Mesenteric fat pad (tissue), 1 donor: ENCODE data around the gene KIF25. TPM values are rescaled to one million over a fixed set of nuclear protein-coding genes. Genes with fewer than 3 reads are reported as not detected.
"Not testable (repeated sequence)": the region's sequence is repeated elsewhere in the genome, so short reads cannot be mapped to it uniquely, and the experiment has no call there.

Source experiments
- DNase-seq: peaks from one replicate; pipeline ENCODE4 v3.0.0-alpha.2; 2020; ENCODE audit warnings: low spot score
- total RNA-seq: library from RNA; stranded (reverse); fragmentation: NEBNext Ultra II Directional; extraction: Animal tissue kit (Norgen Biotek cat#: 25700); gene quantifications from one replicate; pipeline ENCODE4 v1.2.1, GENCODE V29; 2021
- donor health status: DM: yes; HTN: yes; CAD: no.

Gene KIF25
- total RNA-seq, 1 donor from 2014 or later = 0.93 TPM

DNA sequence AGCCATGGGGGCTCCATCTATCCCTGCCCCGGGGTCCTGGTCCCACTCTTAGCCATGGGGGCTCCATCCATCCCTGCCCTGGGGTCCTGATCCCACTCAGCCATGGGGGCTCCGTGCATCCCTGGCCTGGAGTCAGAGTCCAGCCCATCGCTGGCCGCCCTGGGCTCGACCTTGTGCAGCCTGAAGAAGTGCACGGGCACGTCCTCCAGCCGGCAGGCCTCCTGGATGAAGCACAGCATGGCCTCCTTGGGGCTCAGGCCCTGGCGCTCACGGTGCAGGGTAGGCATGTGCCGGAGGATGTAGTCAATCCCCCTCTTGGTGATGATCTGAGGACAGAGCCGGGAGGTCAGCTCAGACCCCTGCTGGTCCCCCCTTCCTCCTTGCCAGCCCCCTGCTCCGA lies 66.0 kb downstream of the KIF25 start:
- no peak for DNase-seq

DNA sequence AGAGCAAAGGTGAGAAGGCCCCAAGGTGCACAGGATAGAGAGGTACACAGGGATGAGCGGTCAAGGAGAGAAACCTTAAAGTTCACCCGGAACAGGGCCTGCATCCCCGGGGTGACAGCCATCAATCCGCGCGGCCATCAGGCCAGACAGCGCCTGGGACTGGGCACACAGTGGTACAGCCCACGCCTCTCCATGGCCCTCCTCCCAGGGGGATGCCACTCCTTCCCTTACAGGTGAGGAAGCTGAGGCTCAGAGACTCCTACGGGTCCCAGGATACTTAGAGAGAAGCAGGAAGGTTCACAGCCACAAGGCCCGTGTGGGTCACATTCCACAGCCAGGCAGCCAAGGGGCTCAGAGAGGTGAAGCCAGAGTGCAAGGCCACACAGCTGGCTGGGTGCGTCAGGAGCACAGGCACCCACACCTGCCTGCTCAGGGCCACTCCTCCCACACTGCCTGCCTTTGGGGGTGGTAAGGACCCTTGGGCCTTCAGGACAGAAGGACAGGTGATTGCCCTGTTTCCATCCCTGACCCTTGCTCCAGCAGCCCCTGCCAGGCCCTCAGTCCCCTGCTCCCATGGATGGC lies 66.8 kb downstream of the KIF25 start:
- no peak for DNase-seq

DNA sequence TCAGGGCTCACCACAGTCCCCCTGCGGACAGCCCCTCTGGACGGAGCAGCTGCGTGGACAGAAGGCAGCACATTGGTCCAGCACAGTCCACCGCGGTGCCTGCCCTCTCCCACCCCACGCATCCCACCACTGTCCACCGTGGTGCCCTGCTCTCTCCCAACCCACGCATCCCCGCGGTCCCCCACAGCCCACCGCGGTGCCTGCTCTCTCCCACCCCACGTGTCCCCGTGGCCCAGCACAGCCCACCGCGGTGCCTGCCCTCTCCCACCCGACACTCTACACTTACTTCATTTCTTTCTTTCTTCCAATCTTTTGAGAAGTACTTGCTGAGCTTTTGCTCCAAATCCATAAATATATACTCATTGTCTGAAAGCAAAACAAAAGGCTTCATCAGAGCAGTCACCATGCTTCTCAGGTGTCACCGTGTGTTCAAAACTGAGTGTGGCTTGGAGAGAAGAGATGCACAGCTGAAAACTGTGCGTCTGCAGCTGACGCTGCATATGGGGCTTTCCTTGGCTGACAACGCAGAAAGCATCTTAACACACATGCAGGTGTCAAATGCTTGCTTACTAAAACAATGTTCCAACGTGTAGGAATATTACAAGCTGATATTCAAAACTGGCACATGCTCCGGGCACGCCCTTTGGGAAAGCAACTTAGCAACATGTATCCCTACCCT lies 69.7 kb downstream of the KIF25 start:
- no peak for DNase-seq

DNA sequence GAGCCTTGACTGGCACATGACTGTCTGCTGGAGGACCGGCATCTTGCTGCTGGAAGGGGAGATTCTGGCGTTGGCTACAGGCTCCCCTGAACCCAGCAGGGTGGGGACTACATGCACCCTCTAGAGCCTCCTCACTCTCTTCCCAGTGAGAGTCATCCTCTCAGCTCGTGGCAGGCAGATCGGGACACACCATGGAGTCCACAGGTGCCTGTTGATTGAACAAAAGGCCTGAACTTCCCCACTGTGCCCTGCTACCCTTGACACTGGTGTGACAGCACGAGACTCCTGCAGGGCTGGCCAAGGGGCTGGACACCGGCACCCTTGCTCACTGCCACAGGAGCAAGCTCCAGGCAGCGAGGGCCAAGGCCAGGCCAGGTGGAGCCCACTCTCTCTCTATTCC lies 73.3 kb downstream of the KIF25 start:
- DNase-seq = no peak

DNA sequence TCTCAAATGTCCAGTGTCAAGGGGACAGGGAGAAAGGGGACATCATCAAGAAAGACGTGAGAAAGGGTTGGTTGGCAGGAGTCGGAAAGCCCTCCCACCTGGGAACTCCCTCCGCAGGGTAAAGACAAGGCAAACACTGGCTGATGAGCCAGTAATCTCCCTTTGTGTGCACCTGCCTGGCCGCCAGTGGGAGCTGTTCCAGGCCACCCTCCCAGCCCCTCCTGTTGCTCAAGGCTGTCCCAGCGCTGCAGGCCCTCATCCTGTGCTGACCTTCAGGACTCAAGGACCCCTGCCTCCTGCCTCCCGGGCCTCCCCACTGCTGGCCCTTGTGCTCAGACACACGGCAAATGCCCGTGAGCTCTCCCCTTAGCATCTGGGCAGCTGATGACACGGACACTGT lies 74.1 kb downstream of the KIF25 start:
- DNase-seq = no peak

DNA sequence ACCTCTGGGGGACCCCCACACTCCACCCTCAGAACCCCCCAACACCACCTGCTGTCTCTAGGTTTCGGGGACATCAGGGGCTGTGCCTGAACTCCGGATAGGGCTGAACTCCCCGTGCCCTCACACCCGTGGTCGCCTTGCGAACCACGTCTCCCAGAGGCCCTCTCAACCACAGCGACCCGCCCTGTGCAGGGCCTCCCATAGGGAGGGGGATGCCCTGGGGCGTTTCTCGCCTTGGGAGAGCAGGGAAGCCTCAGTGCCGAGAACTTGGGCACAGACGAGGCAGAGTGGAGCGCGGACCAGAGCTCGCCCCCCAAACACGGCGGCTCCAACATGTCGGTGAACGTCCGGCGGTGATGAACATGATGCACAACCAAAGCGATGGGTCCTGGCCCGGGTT lies 74.8 kb downstream of the KIF25 start:
- no peak for DNase-seq

DNA sequence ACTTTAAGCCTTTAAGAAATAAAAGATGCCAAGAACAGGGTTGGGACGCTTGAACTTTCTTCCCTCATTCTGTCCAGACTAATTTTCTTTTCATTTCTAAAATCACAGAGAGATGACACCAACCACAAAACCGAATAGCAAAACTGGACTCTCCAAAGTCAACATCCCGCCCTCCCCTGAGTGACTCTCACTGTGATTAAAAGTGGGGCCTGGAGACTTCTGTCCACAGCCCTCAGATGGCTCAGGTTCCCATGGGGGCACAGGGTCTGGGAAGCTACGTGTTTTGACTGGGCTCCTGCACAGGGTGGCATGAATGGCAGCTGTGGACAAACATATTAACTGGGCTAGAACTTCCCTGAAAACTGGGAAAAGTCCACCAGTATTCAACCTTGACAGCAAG lies 75.3 kb downstream of the KIF25 start:
- no peak for DNase-seq

DNA sequence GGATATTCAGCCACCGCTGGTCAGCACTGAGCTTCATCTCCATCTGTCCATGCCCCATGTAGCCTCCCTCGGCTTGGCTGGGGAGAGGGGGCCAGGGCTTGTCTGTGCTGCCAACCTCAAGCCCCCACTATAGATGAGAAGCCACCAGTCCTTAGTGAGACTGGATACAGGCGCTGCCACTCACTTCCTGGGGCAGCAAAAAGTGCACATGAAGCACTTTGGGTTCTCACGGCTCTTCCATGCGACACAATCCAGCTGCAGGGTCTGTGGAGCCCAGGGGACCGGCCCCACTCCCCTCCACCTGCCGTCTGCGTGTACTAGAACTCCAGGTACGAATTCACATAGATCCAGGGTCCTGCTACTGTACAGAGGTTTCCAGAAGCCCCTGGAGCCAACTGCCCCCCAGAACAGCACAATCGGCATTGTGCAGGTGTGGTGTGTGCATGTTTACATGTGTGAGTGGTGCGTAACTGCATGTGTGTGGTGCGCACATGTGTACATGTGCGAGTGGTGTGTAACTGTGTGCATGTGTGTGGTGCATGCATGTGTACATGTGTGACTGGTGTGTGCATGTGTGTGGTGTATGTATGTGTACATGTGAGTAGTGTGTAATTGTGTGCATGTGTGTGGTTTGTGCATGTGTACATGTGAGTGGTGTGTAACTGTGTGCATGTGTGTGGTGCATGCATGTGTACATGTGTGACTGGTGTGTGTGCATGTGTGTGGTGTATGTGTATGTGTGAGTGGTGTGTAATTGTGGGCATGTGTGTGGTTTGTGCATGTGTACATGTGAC lies 76.7 kb downstream of the KIF25 start:
- no peak for DNase-seq

DNA sequence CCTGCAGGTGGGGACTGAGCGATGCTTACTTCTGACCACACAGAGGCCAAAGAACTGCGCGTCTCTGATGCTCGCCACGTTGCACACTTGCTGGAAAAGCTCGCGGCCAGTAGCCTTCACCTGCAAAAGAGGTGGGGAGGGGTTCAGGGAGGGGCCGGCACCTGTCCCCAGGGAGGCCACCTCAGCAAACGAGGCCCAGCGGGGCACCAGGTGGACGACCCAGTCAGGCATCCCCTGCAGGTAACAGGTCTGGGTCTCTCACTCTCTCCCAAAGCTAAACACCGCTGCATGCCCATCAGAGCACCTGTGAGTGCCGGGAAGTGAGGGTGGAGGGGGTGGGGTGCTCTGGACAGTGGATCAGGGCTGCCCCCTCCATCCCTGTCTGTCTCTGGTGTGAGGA lies 77.7 kb downstream of the KIF25 start:
- no peak for DNase-seq

DNA sequence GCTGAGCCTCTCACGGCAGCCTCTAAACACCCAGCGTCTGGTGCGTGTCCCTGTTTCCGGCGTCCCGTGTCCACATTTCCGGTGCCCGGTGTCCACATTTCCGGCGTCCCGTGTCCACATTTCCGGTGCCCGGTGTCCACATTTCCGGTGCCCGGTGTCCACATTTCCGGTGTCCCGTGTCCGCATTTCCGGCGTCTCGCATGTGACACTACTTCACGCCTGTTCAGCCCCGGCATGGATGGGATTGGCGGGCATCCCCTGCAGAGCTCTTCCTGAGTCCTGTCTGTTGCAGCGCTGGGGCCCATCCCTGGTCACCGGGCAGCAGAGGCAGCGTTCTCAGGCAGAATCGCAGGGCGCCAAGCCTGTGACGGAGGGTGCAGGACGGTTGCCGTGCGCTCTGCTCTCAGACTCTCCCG lies 78.3 kb downstream of the KIF25 start:
- DNase-seq = no peak

DNA sequence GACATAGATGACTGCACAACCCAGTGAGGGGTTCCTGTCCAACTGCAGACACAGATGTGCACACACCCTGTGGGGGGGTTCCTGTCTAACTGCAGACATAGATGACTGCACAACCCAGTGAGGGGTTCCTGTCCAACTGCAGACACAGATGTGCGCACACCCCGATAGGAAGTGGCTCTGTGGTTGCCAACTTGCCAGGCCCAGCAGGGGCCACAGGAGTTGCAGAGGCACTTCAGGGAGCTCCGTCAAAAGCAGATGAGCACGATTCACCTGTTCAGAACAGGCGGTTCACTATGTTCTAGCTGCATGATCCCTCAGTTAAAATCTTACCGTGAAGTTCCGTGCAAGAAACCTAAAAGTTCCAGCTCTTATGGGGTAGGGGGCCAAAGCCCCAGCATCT lies 79.9 kb downstream of the KIF25 start:
- DNase-seq = not testable (repeated sequence)

DNA sequence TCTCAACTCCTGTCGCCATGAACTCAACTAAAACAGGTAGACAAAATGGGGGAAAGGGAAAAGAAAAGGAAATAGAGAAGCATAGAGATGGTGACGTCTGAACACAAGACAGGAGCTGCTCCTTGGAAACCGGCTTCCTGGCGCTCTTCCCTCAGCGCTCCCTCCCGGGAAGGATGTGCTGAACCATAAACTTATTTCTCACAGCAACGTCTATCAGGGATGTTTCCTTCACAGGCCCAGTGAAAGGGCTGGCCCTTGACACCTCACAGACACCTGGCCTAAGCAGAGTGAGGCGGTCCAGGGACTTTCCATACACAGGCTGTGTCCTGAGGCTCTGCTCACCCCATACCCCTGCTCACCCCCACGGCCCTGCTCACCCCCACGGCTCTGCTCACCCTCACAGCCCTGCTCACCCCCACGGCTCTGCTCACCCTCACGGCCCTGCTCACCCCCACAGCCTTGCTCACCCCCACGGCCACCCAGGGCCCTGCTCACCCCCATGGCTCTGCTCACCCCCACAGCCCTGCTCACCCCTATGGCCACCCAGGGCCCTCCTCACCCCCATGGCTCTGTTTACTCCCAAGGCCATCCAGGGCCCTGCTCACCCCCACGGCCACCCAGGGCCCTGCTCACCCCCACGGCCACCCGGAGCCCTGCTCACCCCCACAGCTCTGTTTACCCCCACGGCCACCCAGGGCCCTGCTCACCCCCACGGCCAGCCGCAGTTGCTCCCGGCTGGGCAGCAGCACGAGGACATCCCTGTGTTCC lies 80.9 kb downstream of the KIF25 start:
- no peak for DNase-seq

DNA sequence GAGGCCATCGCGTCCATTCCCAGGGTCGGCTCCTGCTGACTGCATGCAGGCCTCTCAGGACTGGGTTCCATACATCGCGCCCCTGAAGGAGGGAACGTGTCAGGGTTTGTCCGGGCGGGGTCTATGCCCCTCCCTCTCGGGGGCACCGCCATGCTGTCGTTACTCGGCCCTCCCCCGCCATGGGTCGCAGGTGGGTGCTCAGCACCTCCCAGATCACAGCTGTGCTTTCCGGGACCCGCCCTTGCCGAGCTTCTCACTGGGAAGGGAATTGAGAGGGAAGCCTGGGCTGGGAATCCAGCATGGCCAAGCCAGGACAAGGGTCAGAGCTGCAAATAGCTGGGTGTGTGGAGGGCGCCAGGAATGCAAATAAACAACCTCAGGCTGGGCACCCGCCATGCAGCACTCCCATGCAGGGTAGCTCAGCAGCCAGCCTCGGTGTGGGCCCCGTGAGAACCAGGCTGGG lies 81.5 kb downstream of the KIF25 start, which contains the start of gene FRMD1:
FRMD1 (minus strand) TSS at position 270 of the 463 bp plus-strand sequence; CDS start at position 152, 118 bp downstream.
- no peak for DNase-seq

DNA sequence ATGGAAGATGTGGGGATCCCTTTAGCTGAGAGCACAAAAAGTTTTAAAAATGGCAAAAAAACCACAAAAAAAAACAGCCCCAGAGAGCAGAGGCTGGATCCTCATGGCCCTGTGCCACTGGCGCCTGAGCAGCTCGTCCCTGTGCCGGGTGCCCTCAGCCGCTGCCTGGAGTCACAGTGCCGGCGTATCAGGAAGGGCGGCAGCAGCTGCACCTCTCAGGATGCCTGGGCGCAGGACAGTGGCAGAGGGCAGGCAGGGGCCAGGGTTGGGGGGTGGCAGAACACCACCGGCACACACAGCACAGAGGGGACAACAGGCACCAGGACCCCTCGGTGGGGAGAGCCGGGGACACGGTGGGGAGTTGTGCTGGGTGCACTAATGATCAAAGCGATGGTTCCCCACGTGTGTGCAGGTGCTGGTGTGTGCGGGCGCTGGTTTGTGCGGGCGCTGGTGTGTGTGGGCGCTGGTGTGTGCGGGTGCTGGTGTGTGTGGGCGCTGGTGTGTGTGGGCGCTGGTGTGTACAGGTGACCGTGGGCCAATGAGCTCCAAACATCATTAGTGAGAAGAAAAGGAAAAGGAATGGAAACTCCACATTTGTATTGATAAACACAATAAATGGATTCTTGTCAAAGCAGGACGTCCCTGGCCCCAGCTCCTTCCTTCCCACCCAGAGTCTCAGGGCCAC lies 83.1 kb downstream of the KIF25 start:
- DNase-seq = no peak

DNA sequence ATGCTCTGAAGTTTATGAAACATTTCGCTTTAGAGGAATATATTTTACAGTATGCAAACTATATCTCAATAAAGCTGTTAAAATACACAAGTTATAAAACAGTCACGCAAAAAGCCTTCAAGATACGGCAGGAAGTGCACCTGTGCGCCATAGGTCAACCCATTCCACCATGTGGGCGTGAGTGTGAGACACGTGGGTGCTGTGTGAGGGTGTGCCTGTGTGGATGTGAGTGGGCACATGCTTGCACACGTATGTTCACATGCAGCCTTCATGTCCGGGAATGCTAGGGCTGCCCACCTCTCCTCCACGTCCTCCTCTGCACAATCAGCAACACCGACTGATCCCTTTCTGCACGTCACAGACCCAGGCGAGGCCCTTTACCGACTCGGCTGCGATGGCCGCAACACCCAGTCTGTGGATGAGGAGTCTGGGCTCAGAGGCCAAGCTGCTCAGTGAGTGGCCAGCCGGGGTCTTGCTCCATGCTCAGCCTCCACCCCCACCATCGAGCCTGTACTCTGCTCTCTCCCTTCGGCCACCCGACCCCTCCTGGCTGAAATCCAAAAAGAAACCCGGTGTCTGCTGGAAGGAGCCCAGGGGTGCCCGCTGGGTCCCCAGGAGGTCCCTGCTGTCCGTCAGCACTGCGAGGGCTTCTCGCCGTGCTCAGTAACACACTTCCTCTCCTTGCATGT lies 84.5 kb downstream of the KIF25 start:
- DNase-seq = no peak

DNA sequence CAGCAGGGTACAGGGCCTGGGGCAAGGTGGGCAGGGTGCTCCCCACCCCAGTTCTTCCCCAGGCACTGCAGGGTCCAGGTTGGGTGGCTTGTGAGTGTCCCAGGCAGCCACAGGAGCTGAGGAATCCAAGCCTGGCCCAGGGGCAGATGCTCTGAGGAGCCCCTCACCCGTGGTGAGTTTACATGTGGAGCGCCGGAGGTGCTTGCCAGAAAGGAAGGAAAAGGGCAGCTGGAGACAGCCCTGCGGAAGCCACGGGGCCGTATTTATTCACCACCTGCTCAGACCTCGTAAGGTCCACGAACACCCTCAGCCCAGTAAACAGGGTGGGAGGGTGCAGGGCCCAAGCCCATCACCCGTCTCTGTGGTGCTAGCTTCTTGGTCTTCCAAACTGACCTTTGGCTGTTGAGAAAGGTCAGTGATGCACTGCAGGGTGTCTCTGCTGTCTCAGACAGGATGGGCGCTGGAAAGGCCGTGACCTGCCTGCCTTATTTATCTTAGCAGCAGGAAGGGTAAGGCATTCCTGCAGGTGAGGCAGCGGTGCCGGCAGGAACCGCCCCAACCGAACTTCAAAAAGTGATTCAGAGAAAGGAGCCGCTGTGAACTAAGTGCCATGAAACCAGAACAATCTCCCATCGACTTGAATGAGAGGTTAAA lies 85.5 kb downstream of the KIF25 start:
- no peak for DNase-seq

DNA sequence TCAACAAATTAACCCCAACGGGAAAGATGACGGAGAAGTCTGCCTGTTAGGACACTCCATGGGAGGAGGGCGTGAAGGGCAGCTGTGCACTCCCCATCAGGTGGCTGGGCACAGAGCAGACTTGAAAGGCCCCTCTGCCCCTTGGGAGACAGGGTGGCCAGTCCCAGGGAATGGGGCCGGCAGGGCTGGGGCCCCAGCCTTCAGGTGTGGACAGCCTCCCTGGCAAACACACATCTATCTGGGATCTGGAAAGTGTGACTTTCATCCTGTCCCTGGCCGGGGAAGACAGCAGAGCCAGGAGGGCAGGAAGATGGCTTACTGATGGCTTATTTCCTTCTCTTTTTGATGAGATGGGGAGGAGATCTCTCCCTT lies 86.0 kb downstream of the KIF25 start:
- DNase-seq = no peak

DNA sequence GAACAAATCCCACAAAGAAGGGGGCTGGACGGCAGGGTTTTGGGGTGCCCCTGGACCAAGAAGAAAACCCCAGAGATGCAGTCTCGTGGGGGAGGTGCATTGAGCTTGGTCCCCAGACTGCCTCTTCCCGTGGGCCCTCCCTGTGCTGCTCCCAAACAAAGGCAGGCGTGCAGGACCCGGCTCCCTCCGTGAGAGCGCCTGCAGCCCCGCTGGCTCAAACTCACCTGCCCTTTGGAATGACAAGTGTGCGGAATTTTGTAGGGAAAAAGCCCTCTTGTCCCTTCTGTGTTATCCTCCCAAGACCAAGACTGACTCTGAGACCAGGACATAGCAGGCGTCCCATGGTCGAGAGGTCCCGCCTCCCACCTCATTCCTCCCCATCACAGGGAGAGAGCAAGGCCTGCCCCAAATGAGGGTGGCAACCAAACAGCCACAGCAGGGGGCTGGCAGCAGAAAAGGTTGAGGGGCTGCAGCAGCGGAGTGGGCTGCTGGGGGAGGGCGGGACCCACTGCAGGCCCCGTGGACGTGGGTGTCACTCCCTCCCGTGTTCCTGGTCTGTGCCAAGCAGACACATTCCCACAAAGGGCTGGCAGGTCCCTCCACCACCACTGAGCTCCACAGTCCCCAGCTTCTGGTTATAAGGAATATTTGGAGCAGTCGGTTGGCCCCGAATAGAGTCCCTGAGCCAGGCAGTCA lies 87.1 kb downstream of the KIF25 start:
- no peak for DNase-seq

DNA sequence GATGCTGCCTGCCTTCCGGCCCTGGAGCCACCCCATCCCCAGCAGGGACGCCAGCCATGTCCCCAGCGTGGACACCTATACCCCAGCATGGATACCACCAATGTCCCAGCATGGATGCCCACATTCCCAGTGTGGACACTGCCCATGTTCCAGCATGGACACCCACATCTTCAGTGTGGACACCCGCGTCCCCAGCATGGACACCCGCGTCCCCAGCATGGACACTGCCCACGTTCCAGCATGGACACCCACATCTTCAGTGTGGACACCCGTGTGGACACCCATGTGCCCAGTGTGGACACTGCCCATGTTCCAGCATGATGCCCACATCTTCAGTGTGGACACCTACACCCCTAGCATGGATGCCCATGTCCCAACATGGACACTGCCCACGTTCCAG lies 88.6 kb downstream of the KIF25 start:
- DNase-seq = no peak
